ENCODE data around the gene PSME1.

- no peak for TF ChIP-seq CTCF (conservative IDR thresholded peaks at IDR 0.05 in 1 of 2, IDR thresholded peaks at IDR 0.05 in 1 of 2; ENCODE audit: low read depth in 1 of 2, low read length in 2 of 2)
- no peak for TF ChIP-seq EZH2 (IDR thresholded peaks at IDR 0.05; ENCODE audit: low read length, missing control alignments)
Measured at GRCh38 chr14:24157331-24157730, 21.3 kb downstream of the PSME1 start.

All from fibroblast of lung (primary cell).